Measurements from ENCODE around the gene SH3BP5.

DNA sequence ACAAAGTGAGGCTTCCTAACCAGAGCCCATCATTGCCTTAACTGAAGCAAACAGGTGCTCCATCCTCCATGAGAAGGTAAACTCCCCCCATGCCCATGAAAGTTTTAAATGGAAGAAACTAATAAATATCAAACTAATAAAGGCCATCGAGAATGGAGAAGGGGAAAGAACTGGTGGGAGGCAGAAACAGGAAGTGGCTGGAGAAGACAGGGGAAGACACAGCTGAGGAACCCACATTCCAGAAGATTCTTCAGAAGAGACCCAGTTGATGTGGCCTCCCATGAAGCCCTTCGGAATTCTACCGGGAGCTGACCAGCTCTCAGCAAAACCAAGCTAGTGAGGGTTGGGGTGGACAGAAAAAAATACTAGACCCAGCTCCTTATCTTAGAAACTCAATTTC lies 41.6 kb downstream of the SH3BP5 start:
- TF ChIP-seq, protein P1, sequence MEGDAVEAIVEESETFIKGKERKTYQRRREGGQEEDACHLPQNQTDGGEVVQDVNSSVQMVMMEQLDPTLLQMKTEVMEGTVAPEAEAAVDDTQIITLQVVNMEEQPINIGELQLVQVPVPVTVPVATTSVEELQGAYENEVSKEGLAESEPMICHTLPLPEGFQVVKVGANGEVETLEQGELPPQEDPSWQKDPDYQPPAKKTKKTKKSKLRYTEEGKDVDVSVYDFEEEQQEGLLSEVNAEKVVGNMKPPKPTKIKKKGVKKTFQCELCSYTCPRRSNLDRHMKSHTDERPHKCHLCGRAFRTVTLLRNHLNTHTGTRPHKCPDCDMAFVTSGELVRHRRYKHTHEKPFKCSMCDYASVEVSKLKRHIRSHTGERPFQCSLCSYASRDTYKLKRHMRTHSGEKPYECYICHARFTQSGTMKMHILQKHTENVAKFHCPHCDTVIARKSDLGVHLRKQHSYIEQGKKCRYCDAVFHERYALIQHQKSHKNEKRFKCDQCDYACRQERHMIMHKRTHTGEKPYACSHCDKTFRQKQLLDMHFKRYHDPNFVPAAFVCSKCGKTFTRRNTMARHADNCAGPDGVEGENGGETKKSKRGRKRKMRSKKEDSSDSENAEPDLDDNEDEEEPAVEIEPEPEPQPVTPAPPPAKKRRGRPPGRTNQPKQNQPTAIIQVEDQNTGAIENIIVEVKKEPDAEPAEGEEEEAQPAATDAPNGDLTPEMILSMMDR (conservative IDR thresholded peaks at IDR 0.05 in 1 of 2, IDR thresholded peaks at IDR 0.05 in 1 of 2; ENCODE audit: low read depth in 1 of 2, low read length in 2 of 2): no peak
- no peak for TF ChIP-seq EZH2 (IDR thresholded peaks at IDR 0.05; ENCODE audit: low read length, missing control alignments)

All from fibroblast of lung (primary cell).